Glutamatergic neuron (in vitro differentiated cells): Measurements from ENCODE around the gene UIMC1. TPM values are rescaled to one million over a fixed set of nuclear protein-coding genes. Genes with fewer than 3 reads are reported as not detected.

Experiments used
- DNase-seq: peaks from one replicate; pipeline ENCODE4 v3.0.0; 2022
- H3K27ac Mint-ChIP-seq: one replicate; pipeline ENCODE4 v1.8.0; 2020; ENCODE audit warnings: mild to moderate bottlenecking, mixed read lengths, inconsistent platforms; ENCODE audit not compliant: unreplicated experiment
- H3K27me3 Mint-ChIP-seq: one replicate; pipeline ENCODE4 v1.8.0; 2020; ENCODE audit warnings: mild to moderate bottlenecking, moderate library complexity, mixed read lengths, inconsistent platforms; ENCODE audit not compliant: unreplicated experiment
- H3K36me3 Mint-ChIP-seq: one replicate; pipeline ENCODE4 v1.8.0; 2020; ENCODE audit warnings: mild to moderate bottlenecking, mixed read lengths, inconsistent platforms; ENCODE audit not compliant: unreplicated experiment
- H3K4me1 Mint-ChIP-seq: one replicate; pipeline ENCODE4 v1.8.0; 2020; ENCODE audit warnings: mild to moderate bottlenecking, low read depth, mixed read lengths, inconsistent platforms; ENCODE audit not compliant: unreplicated experiment
- H3K4me3 Mint-ChIP-seq: one replicate; pipeline ENCODE4 v1.8.0; 2020; ENCODE audit warnings: mild to moderate bottlenecking, mixed read lengths, inconsistent platforms; ENCODE audit not compliant: unreplicated experiment
- H3K9me3 Mint-ChIP-seq: one replicate; pipeline ENCODE4 v1.8.0; 2020; ENCODE audit warnings: mild to moderate bottlenecking, moderate library complexity, mixed read lengths, inconsistent platforms; ENCODE audit not compliant: unreplicated experiment
- total RNA-seq: library from RNA; stranded (reverse); fragmentation: NEBNext Ultra II Directional; extraction: Animal tissue kit (Norgen Biotek cat#: 25700); gene quantifications from one replicate; pipeline ENCODE4 v1.2.1, GENCODE V29; 2021; ENCODE audit not compliant: unreplicated experiment
- TF ChIP-seq, protein P1 (sequence below): fragments of 200-600 bp; sonication (generic); IDR thresholded peaks from one replicate; pipeline ENCODE4 v1.5.0; 2021; ENCODE audit not compliant: partially characterized antibody, unreplicated experiment

UIMC1 gene
- total RNA-seq, 1 donor from 2014 or later: 38.5 TPM

DNA sequence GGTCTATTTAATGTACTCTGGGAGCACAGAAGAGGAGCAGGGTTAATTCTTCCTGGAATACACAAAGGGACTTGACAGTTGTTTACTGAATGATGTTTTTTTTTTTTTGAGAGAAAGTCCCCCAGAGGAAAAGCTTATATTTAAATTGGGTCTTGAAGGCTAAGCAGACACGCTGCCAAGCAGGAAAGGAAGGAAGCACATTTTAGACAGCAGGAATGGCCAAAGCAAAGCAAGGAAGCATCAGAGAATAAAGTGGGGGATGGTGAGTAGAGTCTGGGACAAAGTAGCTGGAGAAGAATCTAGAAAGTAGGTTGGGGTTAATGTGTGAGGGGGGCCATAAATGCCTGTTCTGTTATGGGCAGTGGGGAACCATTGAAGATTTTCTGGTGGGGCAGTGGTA, 37.4 kb upstream of the UIMC1 start:
- no peak overlapping the region for H3K27ac Mint-ChIP-seq
- peaks cover 1% of the 10 kb centered on the region for H3K9me3 Mint-ChIP-seq
- no peaks in the 10 kb centered on the region for H3K4me1 Mint-ChIP-seq
- TF ChIP-seq, protein P1, sequence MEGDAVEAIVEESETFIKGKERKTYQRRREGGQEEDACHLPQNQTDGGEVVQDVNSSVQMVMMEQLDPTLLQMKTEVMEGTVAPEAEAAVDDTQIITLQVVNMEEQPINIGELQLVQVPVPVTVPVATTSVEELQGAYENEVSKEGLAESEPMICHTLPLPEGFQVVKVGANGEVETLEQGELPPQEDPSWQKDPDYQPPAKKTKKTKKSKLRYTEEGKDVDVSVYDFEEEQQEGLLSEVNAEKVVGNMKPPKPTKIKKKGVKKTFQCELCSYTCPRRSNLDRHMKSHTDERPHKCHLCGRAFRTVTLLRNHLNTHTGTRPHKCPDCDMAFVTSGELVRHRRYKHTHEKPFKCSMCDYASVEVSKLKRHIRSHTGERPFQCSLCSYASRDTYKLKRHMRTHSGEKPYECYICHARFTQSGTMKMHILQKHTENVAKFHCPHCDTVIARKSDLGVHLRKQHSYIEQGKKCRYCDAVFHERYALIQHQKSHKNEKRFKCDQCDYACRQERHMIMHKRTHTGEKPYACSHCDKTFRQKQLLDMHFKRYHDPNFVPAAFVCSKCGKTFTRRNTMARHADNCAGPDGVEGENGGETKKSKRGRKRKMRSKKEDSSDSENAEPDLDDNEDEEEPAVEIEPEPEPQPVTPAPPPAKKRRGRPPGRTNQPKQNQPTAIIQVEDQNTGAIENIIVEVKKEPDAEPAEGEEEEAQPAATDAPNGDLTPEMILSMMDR: no peak
- no peak overlapping the region for H3K4me3 Mint-ChIP-seq
- peaks cover 4% of the 10 kb centered on the region for H3K36me3 Mint-ChIP-seq
- H3K27me3 Mint-ChIP-seq: no peaks in the 10 kb centered on the region
- DNase-seq: no peak

- TF ChIP-seq, protein P1: no peak
- Mint-ChIP-seq H3K9me3 (peaks cover 1% of the 10 kb centered on the region), H3K4me3 (no peak overlapping the region), H3K27ac (no peak overlapping the region), H3K4me1 (no peaks in the 10 kb centered on the region), H3K27me3 (no peaks in the 10 kb centered on the region), H3K36me3 (peaks cover 4% of the 10 kb centered on the region)
- DNase-seq: no peak
Observed at GRCh38 chr5:177043114-177043513, 36.5 kb upstream of the UIMC1 start.

GRCh38 chr5:177041936-177042335, 35.4 kb upstream of the UIMC1 start:
- H3K9me3 Mint-ChIP-seq: peaks cover 1% of the 10 kb centered on the region
- TF ChIP-seq, protein P1: no peak
- no peaks in the 10 kb centered on the region for H3K4me1 Mint-ChIP-seq
- peaks cover 4% of the 10 kb centered on the region for H3K36me3 Mint-ChIP-seq
- DNase-seq: no peak
- H3K4me3 Mint-ChIP-seq: no peak overlapping the region
- no peaks in the 10 kb centered on the region for H3K27me3 Mint-ChIP-seq
- no peak overlapping the region for H3K27ac Mint-ChIP-seq

GRCh38 chr5:177040814-177041420, 34.3 kb upstream of the UIMC1 start:
- Mint-ChIP-seq H3K4me3 (no peak overlapping the region), H3K27ac (no peak overlapping the region), H3K9me3 (peaks cover 6% of the 10 kb centered on the region), H3K4me1 (peaks cover 7% of the 10 kb centered on the region), H3K36me3 (peaks cover 4% of the 10 kb centered on the region), H3K27me3 (peaks cover 4% of the 10 kb centered on the region)
- no peak for DNase-seq
- TF ChIP-seq, protein P1: no peak

DNA sequence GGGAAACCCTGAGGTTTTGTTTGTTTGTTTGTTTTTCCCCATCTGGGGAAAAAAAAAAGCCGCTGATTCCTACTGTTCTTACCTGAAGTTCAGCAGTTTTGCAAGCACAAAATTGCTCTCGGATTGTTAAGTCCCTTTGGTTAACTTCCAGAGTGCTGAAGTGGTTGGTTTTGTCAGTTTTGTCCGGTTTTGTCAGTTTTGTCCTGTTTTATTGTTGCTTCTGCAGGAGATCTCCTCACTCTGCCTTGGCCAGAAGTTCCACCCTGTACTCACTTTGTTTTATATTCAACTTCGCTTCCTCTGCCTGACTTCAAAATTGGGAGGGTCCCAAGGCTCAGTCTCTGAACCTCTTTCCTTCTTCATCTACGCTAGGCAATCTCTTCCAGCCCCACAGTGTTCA, 30.3 kb upstream of the UIMC1 start:
- Mint-ChIP-seq H3K4me1 (peaks cover 9% of the 10 kb centered on the region), H3K27me3 (peaks cover 11% of the 10 kb centered on the region), H3K27ac (no peak overlapping the region), H3K36me3 (peaks cover 4% of the 10 kb centered on the region), H3K9me3 (peaks cover 6% of the 10 kb centered on the region), H3K4me3 (no peak overlapping the region)
- DNase-seq: no peak
- TF ChIP-seq, protein P1: no peak
